ENCODE measurements around the gene KBTBD3.
"Not testable (repeated sequence)": the region's sequence is repeated elsewhere in the genome, so short reads cannot be mapped to it uniquely, and the experiment has no call there.

KBTBD3 gene

DNA sequence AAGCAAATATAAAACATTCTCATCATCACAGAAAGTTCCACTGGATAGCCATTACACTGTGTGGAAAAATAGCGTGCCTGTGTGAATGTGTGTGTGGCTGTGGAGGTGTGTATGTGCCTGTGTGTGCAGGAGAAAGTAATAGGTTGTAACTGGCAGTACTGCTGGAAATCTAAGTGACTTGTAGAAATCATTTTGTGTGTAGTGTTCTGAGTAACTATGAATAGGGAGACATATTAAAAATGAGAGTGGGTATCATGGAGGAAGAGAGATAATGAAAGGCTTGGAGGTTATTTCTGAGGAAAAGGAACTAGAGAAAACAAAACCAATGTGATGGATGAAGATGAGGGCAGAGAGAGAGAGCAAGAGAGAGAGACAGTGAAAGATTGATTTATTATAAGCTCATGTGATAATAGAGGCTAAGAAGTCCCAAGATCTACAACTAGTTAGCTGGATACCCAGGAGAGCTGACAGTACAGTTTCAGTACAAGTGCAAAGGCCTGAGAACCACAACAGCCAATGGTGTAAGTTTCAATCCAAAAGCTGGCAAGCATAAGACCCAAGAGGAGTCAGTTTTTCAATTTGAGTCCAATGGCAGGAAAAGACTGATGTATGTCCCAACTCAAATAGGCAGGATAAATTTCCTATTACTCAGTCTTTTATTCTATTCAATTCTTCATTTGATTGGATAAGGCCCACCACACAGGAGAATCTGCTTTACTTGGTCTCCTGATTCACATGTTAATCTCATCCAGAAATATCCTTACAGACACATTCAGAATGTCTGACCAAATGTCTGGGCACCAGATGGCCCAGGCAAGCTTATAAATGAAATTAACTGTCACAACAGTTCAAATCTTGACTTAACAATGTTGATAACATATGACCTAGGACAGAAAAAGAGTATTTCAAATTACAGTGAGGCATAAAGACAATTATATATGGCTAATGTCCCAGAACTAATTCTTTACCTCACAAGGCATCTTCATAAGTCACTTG is 14.9 kb downstream of the KBTBD3 start:
- DNase-seq = no peak
- intact Hi-C loops (cut with DNase I) = no loop called here

DNA sequence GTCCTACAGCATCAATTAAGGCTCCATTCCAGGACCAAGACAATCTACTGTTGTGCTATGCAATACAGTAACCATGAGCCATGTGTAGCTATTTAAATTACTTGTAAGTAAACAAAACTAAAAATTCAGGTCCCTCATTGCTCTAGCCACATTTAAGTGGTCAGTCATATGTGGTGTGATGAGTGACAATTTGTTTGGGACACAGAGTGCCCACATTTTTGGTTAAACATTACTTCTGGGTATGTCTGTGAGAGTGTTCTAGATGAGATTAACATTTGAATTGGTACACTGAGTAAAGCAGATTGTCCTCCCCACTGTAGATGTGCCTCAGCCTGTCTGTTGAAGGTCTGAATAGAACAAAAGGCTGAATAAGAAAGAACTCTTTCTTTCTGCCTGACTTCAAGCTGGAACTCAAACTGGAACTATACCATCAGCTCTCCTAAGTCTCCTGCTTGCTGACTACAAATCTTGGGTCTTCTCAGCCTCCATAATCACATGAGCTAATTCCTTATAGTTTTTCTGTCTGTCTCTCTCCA is 15.8 kb downstream of the KBTBD3 start:
- intact Hi-C loops (cut with DNase I) = no loop called here

DNA sequence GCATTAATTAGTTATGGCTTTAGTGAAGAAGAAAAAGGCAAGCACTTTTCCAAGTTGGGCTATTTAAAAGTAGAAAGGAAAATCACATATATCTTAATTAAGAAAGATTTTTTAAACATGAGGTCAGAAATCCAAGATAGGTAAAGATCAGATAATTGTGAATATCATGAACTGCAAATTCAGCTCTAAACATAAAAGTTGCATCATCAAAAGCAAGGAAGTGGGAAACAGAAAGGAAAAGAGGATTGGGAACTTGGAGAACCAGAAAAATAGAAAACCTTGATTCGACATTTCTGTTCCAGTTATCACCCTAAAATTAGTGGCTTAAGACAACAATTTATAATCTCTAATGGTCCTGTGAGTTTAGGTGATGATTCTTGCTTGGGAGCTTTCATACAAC is 17.5 kb downstream of the KBTBD3 start:
- DNase-seq = no peak
- intact Hi-C loops (cut with DNase I) = no loop called here

More for the DNA sequence above, 15.8 kb downstream of the KBTBD3 start:
- no peak for DNase-seq

DNA sequence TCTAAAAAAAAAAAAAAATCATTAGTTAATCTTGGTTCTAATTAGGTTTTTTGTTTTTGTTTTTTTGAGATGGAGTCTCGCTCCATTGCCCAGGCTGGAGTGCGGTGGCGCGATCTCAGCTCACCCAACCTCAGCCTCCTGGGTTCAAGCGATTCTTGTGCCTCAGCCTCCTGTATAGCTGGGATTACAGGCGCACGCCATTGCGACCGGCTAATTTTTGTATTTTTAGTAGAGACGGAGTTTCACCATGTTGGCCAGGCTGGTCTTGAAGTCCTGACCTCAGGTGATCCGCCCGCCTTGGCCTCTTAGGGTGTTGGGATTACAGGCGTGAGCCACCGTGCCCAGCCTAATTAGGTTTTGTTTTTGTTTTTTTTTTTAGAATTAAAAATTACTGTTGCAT is 18.8 kb downstream of the KBTBD3 start:
- peak in 2 of 10 donors; percentile 55 to 71 for DNase-seq
- intact Hi-C loops (cut with DNase I) = not testable (repeated sequence)

DNA sequence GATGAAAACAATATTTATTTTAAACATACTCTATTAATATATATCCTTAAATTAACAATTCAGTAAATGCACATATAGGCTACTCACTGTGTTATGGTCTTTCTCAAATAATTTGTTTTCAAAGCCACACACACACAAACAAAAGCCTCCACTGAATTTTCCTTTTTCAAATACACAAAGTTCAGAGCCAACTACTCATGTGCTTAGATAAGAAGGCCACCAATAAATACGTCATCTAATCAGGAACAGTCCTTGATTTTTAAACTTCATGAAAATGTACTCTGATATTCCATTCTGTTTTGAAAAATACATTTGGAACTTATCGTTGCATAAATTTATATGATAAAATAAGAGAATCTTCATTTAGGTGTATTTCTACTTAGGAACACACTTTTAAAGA is 26.0 kb downstream of the KBTBD3 start:
- intact Hi-C loops (cut with DNase I) = no loop called here

DNA sequence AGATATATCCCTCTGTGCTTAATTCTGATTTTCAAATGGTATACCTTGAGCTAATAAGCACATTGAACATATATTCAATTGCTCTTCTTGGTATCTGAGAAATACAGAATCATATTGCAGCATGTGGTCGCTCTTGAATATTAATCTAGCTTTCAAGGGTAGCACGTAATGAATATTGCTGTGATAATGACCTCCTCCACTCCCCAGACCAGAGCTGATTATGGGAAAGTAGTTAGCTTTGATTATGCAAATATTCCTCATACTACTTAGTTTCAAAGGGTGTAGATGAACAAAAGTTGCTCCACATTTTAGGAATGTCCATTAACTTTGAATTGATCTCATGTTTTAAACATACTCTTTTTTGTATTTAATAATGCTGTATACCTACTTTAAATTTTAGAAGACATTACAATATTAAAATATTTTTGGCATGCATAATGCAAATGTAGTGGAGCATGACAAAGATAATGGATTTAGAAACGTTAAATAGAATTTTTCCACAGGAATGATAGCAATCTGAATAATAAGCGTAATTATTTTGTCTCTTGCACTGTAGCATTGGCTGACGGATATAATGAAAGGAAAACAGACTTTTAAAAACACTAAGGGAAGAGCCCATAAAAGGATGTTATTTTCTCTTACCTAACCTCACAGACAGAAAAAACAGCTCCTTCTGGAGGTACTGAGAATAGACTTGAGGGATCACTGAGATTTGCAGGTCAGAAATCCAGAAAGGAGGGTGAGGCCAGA is 27.2 kb downstream of the KBTBD3 start:
- DNase-seq = no peak
- intact Hi-C loops (cut with DNase I) = no loop called here

More for the DNA sequence above, 26.0 kb downstream of the KBTBD3 start:
- no peak for DNase-seq

DNA sequence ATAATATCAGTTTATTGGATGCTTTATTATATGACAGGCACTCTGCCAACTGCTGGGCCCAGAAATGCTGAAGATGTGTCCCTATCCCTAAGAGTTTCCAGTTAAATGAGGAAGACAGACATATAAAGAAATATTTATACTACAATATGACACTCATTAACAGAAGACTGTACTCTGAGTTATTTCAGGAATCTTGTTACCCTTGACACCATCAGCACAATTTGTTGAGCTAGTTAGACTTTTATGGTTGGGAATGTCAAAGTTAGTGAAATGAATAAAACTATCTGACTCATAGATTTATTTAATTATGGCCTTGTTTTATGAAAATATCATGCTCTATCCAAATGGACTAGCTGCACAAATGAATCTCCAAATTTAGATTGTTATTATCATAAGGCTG is 29.5 kb downstream of the KBTBD3 start:
- DNase-seq = no peak
- intact Hi-C loops (cut with DNase I) = no loop called here

DNA sequence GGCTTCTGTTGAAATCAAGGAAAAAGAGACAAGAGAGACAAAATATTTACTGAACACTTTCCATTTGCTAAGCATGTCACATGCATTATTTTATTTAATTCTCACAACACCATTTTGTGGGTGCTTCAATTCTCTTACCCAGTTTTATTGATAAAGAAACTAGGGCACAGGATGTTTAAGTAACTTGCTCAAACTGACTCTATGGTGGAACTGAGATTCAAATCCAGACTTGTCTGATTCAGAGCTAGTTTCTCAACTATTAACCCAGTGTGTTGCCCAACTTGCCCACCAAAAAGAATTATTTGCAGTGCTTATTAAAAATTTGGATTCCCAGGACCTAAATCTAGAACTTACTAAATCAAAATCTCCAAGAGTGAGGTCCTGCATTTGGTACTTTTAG is 33.6 kb downstream of the KBTBD3 start:
- intact Hi-C loops (cut with DNase I) = no loop called here
- DNase-seq = no peak

DNA sequence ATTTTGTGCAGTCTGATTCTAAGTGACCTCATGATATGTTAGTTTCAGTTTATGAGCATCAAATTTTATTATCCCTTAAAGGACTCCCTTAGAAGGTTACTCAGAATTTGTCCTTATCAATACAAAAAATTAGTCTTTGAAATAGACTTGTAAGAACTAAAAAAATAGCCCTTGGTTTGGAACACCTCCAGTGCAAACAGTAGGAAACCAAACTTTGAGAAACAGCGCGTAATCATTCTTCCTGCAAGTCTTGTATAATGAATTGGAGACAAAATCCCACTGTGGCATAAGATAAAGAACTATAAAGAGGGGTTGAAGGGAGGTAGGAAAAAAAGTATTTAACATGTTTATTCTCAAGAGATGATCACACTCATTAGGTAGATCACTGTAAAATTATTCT is 44.3 kb downstream of the KBTBD3 start:
- no peak for DNase-seq
- intact Hi-C loops (cut with DNase I) = no loop called here

DNA sequence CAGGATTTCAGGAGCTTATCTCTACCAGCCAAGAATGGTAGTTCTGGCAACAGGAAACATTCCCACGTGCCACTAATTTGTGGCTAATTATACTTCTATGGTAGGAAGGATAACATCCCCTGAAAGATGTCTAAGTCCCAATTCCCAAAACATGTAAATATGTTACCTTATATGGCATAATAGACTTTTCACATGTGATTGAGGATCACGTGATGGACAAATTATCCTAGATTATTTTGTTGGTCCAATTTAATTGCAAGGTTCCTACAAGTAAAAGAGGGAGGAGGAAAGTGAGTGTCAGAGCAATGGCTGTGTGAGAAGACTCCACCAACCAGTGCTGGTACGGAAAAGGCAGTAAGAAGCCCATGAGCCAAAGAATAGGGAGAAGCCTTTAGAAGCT is 45.2 kb downstream of the KBTBD3 start:
- intact Hi-C loops (cut with DNase I) = no loop called here
- DNase-seq = no peak

DNA sequence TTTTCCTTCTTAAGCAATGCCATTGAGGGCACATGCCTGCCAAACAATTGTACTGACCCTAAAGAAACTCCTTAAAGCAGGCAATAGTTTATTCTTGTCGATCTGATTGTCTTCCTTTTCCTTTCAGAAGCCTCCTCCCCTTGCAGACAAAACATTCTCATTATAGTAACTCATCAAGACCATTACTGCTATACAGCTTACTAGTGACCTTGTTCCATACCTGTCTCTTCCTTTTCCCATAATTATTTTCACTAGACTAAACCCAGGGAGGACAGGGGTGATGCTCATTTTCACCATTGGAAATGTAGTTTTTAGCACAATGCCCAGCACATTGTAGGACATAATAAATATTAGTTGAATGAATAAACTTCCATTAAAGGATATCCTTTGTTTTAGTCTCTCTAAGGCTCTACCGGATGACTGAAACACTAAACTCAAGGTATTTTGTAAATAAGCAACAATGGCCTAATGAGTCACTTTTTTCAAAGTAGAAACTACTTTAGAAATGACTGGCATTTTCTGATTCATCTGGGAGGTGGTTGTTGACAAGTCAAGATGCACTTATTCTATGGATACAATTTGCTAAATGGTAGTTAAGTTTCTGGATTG is 45.8 kb downstream of the KBTBD3 start:
- intact Hi-C loops (cut with DNase I) = no loop called here
- DNase-seq = no peak

DNA sequence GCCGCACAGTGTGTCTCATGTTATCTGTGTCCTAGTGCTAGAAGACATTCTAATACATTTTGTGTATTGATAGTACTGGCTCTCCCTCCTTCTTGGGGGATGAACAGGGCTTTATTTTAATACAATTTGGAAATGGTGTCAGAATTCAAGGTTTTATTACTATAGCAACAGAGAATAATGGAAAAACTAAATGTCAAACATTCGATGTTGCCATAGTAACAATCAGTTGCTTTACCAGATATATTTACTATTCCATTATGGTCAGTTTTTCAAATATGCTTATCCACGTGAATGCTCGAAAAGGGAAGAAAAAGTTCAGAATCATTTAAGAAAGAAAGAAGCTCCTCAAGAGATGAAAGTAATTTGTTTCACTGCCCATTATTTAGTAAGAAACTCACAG is 46.5 kb downstream of the KBTBD3 start:
- intact Hi-C loops (cut with DNase I) = no loop called here
- no peak for DNase-seq

DNA sequence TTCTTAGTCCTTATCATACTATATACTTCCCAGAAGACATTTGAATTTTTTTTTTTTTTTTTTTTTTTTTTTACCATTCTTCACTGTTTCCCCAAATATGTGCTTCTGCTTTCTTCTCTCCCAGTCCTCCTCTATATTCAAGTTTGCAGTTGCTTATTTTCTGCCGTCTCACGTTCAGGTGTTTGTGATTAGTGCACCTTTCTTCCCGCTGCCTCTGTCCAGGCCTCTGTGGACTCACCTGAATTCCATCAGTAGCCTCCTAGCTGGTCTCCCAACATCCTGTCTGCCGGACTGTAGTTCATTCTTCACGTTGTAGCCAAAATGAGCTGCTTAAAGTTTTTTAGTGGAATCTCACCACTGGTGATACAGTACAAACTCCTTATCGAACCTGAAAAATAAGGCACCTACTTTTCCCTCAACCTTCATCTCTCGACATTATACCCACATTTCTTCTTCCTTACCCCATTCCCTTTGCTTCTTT is 54.3 kb downstream of the KBTBD3 start:
- intact Hi-C loops (cut with DNase I) = loop anchor here (1.0 kb wide), 1 partner anchor 54 kb away; the partner anchor contains the start of genes AASDHPPT and KBTBD3
- DNase-seq = peak in 1 of 10 donors; percentile 62

DNA sequence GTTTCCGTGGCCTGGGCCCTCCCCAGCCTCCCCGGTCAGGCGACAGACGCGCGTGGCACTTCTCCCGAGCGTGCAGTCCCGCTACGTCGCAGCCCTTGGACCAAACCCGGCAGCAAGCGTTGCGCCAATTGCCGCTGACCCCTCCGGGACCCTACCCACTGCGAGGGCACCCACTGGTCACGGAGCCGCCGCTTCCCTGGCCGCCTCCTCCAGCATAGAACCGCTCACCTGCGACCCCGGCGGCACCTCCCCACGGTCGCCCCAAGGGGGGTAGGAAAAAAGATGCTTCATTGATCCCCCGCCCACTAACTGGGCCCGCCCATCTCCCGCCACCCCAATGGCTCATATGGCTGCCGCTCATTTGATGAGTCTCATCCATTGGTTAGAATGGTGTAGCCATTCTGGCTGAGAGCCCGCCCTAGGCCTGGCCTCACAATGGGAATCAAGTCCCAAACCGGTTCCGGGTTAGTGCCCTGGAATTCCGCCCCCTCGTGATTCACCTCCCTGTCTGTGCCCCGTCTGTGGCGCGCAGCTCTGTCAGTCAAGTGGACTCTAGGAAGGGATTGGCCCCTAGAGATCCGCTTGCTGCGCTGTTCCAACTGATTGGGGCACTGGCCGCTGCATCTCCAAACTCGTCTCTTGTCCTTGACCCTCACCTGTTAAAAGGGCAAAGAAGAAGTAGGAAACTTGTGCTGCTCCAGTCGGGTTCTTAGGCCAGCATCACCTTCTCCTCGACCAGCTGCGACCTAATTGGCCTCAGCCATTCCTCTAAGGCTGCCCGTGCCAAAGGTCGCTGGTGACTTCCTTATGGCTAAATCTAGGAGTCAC is 55.0 kb downstream of the KBTBD3 start, which contains the start of gene MSANTD4:
TSS of gene MSANTD4 (minus strand) at position 274 of the 828 bp plus-strand sequence. CDS start 11,323 bp downstream, outside the sequence.
- intact Hi-C loops (cut with DNase I) = loop anchor here (1.0 kb wide), 1 partner anchor 55 kb away; the partner anchor contains the start of genes AASDHPPT and KBTBD3
- peak; percentile 99 to 100 (median 100) for DNase-seq

DNA sequence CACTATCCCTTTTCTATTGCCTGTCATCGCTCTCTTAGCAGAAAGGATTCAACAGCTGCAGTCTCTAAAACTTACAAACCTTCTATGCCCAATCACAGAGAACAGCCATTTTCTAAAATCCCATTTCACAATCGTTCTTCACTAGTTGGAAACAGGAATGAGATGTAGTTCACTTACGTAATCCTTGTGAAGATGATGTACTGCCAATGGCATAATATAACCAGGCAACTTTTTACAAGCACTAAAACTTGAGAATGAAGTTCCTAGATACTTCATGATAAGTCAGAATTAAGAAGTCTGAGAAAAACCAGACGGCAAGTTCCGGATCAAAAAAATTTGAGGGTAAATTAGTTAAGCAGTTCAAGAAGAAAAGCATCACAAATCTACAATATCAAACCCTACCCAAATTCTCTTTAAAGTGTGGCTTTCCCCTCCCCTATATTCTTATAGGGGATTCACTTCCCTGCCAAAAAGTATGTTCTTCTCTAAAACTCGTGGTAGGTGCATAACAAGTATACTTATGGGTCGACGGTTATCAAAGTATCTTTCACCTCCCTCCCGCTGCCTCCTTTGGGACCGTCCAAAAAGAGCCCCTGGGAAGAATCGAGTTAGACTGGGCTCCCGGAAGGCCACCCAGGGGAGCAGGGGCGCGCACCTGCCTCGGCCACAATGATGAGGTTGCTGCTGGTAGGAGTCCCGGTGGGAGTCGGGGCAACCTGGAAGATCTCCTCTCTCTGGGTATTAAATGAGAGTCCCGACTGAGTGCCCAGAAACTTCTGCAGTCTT is 55.8 kb downstream of the KBTBD3 start:
- no peak for DNase-seq
- intact Hi-C loops (cut with DNase I) = no loop called here

DNA sequence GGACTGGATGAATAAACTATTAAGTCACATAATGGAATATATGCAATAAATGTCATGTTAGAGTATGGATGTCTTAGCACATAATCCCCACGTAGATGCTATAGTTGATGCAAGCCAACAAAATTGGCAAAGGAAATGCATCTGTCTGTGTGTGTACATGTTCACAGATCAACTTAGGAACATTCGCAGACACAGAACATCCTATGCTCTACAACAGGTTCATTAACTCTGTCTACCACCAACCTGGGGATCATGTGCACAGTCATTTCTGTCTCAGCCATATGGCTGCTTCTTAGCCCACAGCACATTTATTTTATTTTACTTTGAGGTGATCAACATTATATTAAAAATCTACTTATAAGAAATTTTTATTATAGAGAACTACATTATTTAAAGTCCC is 60.1 kb downstream of the KBTBD3 start:
- DNase-seq = no peak
- intact Hi-C loops (cut with DNase I) = no loop called here

DNA sequence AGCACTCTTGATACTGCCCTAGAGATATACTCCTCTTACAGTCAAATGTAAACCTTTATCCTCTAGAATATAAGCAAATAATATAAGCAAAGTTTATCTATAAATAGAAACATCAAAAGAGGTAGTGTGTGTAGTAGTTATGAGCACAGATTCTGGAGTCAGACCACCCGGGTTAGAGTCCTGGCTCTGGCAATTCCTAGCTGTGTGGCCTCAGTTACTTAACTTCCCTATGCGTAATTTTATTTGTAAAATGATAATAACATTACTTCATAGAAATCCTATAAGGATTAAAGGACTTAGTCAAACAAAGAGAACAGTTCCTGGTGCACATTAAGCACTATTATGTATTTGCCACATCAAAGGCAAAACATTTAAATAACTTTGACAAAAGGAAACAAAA is 62.1 kb downstream of the KBTBD3 start:
- intact Hi-C loops (cut with DNase I) = no loop called here
- no peak for DNase-seq

DNA sequence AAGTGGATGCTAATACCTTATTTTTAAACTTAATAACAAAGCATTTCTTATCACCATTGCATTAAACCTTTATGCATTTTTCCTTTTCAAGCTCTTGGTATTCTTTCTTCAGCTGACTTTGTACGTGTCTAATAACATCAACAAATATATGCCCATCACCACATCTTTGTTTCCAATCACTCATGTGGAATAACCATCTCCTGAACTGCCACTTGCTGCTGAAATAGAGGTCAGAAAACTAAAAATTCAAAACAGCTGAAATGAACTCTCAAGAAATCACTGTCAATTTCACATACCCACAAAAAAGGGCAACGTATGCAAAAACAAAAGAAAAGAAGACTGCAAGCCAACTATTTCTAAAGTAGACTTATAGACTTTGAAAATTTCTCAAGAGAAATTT is 62.5 kb downstream of the KBTBD3 start:
- DNase-seq = no peak
- intact Hi-C loops (cut with DNase I) = no loop called here

DNA sequence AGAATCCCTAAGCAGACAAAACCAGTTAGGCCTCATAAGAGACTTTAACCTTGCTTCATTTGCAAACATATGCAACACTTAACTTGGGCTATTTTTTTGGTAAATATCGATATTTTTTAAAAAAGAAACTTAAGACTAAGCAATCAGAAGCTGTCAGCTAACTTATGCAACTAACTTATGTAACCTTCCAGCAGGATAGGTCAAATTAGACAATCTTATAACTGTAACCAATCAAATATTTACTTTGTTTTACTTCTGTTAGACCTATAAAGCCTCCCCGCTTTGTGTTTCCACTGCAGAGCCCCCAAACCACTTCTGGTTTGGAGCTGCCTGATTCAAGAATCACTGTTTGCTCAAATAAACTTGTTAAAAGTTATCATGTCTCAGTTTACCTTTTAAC is 63.1 kb downstream of the KBTBD3 start:
- intact Hi-C loops (cut with DNase I) = no loop called here
- no peak for DNase-seq
